A549 (cell line): ENCODE measurements around the gene TOP3A.

Experiments used
- CEBPB ChIP-seq, 2 experiments: fragments of >200 bp in 1 of 2; sonication (Bioruptor Twin) in 1 of 2; formaldehyde crosslinking in 1 of 2; IDR thresholded peaks; 2 replicates each; pipeline ENCODE4 v1.6.1; 2012 to 2016
- CTCF ChIP-seq: fragments of >200 bp; sonication (Bioruptor Twin); formaldehyde crosslinking; IDR thresholded peaks from 3 replicates; pipeline ENCODE4 v1.5.1; 2016
- NPAS2 ChIP-seq: fragments of 250-450 bp; sonication (Bioruptor Pico); IDR thresholded peaks from 2 replicates; pipeline ENCODE4 v1.8.0; 2022; ENCODE audit warnings: mild to moderate bottlenecking, moderate library complexity, borderline replicate concordance
- POLR2A ChIP-seq: IDR thresholded peaks from 2 replicates; pipeline ENCODE4 v1.6.1; 2012; ENCODE audit warnings: mild to moderate bottlenecking, low read length
- REST ChIP-seq: fragments of 200-600 bp; sonication (generic); IDR thresholded peaks from 2 replicates; pipeline ENCODE4 v1.6.1; 2016; ENCODE audit warnings: antibody characterized with exemption, mild to moderate bottlenecking, moderate library complexity

- TF ChIP-seq CTCF (no peak), POLR2A (no peak), NPAS2 (CRISPR knock-in tag) (no peak), CEBPB (IDR thresholded peaks at IDR 0.05) (no peak), REST (no peak)
Observed at GRCh38 chr17:18254888-18255649, 59.7 kb downstream of the TOP3A start.
